Prostate gland (tissue), 2 donors: Measurements from ENCODE around the gene UNC5C.

ENCODE experiments used
- CTCF ChIP-seq, 4 experiments: fragments of 200-600 bp in 2 of 4; fragments of 450-650 bp in 2 of 4; sonication (generic) in 2 of 4; IDR thresholded peaks; 1 replicate in 3 of 4; 2 replicates in 1 of 4; pipeline ENCODE4 v1.5.1; 2016 to 2019; ENCODE audit warnings: antibody characterized with exemption in 4 of 4, mild to moderate bottlenecking in 2 of 4, moderate library complexity in 2 of 4
- POLR2A ChIP-seq: fragments of 450-650 bp; IDR thresholded peaks from one replicate; pipeline ENCODE4 v1.6.1; 2016; ENCODE audit warnings: antibody characterized with exemption, mild to moderate bottlenecking
- POLR2AphosphoS5 ChIP-seq: sonication (generic); formaldehyde crosslinking; IDR thresholded peaks from one replicate; pipeline ENCODE4 v1.6.1; 2017; ENCODE audit warnings: antibody characterized with exemption

- TF ChIP-seq CTCF (IDR thresholded peaks at IDR 0.05) (no peak), POLR2A (no peak), POLR2AphosphoS5 (no peak)
These were observed 153.9 kb downstream of the UNC5C start for GRCh38 chr4:95394752-95395306.
